Measurements from ENCODE around the gene UGT1A1. TPM values are rescaled to one million over a fixed set of nuclear protein-coding genes. Genes with fewer than 3 reads are reported as not detected.

Gene UGT1A1
- total RNA-seq, 1 donor: not detected

Other genes with a start within 250 kb of the UGT1A1 start
- gene USP40, start 193.5 kb upstream of the UGT1A1 start, total RNA-seq: 6.7 TPM
- gene UGT1A8, start 142.6 kb upstream of the UGT1A1 start, total RNA-seq: not detected
- gene UGT1A10, start 123.8 kb upstream of the UGT1A1 start, total RNA-seq: not detected
- not detected for gene UGT1A9, start 88.4 kb upstream of the UGT1A1 start, total RNA-seq
- gene UGT1A7, start 78.4 kb upstream of the UGT1A1 start, total RNA-seq: not detected
- gene UGT1A6, start 67.4 kb upstream of the UGT1A1 start, total RNA-seq: not detected
- not detected for gene UGT1A5, start 47.4 kb upstream of the UGT1A1 start, total RNA-seq
- not detected for gene UGT1A4, start 41.5 kb upstream of the UGT1A1 start, total RNA-seq
- gene UGT1A3, start 31.2 kb upstream of the UGT1A1 start, total RNA-seq: not detected
- not detected for gene MROH2A, start 18.1 kb downstream of the UGT1A1 start, total RNA-seq
- gene HJURP, start 94.3 kb downstream of the UGT1A1 start, total RNA-seq: 0.31 TPM
- gene TRPM8, start 157.1 kb downstream of the UGT1A1 start, total RNA-seq: not detected

All from mononuclear cell (primary cell).